ENCODE measurements around the gene TBK1.

- TF ChIP-seq CHD4 (IDR thresholded peaks at IDR 0.05; ENCODE audit: borderline replicate concordance): no peak
- no peak for TF ChIP-seq CTCF (IDR thresholded peaks at IDR 0.05)
- no peak for TF ChIP-seq PHF8 (IDR thresholded peaks at IDR 0.05; ENCODE audit: borderline replicate concordance, low read depth)
- TF ChIP-seq HOXA7 (CRISPR knock-in tag; IDR thresholded peaks at IDR 0.05): no peak
- TF ChIP-seq REST (IDR thresholded peaks at IDR 0.05): no peak
- no peak for TF ChIP-seq MYC (IDR thresholded peaks at IDR 0.05; ENCODE audit: borderline replicate concordance, low read length)
- TF ChIP-seq EP300 (IDR thresholded peaks at IDR 0.05): no peak
- TF ChIP-seq HMGXB4 (CRISPR knock-in tag; IDR thresholded peaks at IDR 0.05; ENCODE audit: borderline replicate concordance): no peak
- no peak for TF ChIP-seq MAZ (IDR thresholded peaks at IDR 0.05; ENCODE audit: borderline replicate concordance, low read depth, low read length)
- TF ChIP-seq RFX5 (IDR thresholded peaks at IDR 0.05): no peak
- no peak for TF ChIP-seq CHD2 (IDR thresholded peaks at IDR 0.05; ENCODE audit: low read length, partially characterized antibody)
Measured at GRCh38 chr12:64525461-64526160, 73.7 kb downstream of the TBK1 start.
